HEK293T (cell line): ENCODE measurements around the gene LUC7L2.
"Not testable (repeated sequence)": the region's sequence is repeated elsewhere in the genome, so short reads cannot be mapped to it uniquely, and the experiment has no call there.

Experiments
- ARNT ChIP-seq: fragments of 450-650 bp; IDR thresholded peaks from 2 replicates; pipeline ENCODE4 v1.6.1; 2017; ENCODE audit warnings: mild to moderate bottlenecking
- BHLHE40 ChIP-seq: fragments of 450-650 bp; IDR thresholded peaks from 2 replicates; pipeline ENCODE4 v1.6.1; 2016; ENCODE audit warnings: mild to moderate bottlenecking, moderate library complexity, borderline replicate concordance
- ELF4 ChIP-seq: fragments of 450-650 bp; IDR thresholded peaks from 2 replicates; pipeline ENCODE4 v1.6.1; 2017; ENCODE audit warnings: antibody characterized with exemption
- FOXA1 ChIP-seq: fragments of 450-650 bp; IDR thresholded peaks from 2 replicates; pipeline ENCODE4 v1.6.1; 2016; ENCODE audit warnings: mild to moderate bottlenecking
- FOXM1 ChIP-seq: fragments of 450-650 bp; IDR thresholded peaks from 2 replicates; pipeline ENCODE4 v1.6.1; 2017; ENCODE audit warnings: mild to moderate bottlenecking, borderline replicate concordance
- HDGF ChIP-seq: fragments of 450-650 bp; IDR thresholded peaks from 2 replicates; pipeline ENCODE4 v1.6.1; 2017; ENCODE audit warnings: antibody characterized with exemption, borderline replicate concordance
- L3MBTL2 ChIP-seq: fragments of 450-650 bp; conservative IDR thresholded peaks from 2 replicates; pipeline ENCODE4 v1.6.1; 2016; ENCODE audit warnings: mild to moderate bottlenecking
- LEF1 ChIP-seq: fragments of 450-650 bp; IDR thresholded peaks from 2 replicates; pipeline ENCODE4 v1.6.1; 2017; ENCODE audit warnings: mild to moderate bottlenecking, borderline replicate concordance
- NFRKB ChIP-seq: fragments of 450-650 bp; IDR thresholded peaks from 2 replicates; pipeline ENCODE4 v1.6.1; 2016; ENCODE audit warnings: mild to moderate bottlenecking, moderate library complexity
- PKNOX1 ChIP-seq: fragments of 450-650 bp; IDR thresholded peaks from 2 replicates; pipeline ENCODE4 v1.6.1; 2016
- TARDBP ChIP-seq: fragments of 450-650 bp; IDR thresholded peaks from 2 replicates; pipeline ENCODE4 v1.6.1; 2016
- ZNF384 ChIP-seq: fragments of 450-650 bp; IDR thresholded peaks from 2 replicates; pipeline ENCODE4 v1.6.1; 2016

GRCh38 chr7:139414743-139415402 is 55.2 kb downstream of the LUC7L2 start:
- TF ChIP-seq FOXA1, PKNOX1, NFRKB, ELF4, BHLHE40, L3MBTL2, HDGF, FOXM1, ARNT, LEF1, TARDBP: not testable (repeated sequence)
- TF ChIP-seq ZNF384, result peak; percentile 50
